K562 (cell line): ENCODE data around the gene PACSIN2. TPM values are rescaled to one million over a fixed set of nuclear protein-coding genes. Genes with fewer than 3 reads are reported as not detected.
A peak's percentile ranks its signal among the peaks of the same experiment; 100 is the strongest.

ENCODE experiments used
- ARHGAP35 ChIP-seq: fragments of 450-650 bp; IDR thresholded peaks from 2 replicates; pipeline ENCODE4 v1.6.1; 2018; ENCODE audit not compliant: partially characterized antibody
- BCL6 ChIP-seq: fragments of 250-450 bp; sonication (Bioruptor Pico); IDR thresholded peaks from 2 replicates; pipeline ENCODE4 v1.4.0; 2020
- BCOR ChIP-seq: fragments of 450-650 bp; IDR thresholded peaks from 2 replicates; pipeline ENCODE4 v1.6.1; 2016
- E2F3 ChIP-seq: fragments of 250-450 bp; sonication (Bioruptor Pico); IDR thresholded peaks from 2 replicates; pipeline ENCODE4 v1.4.0; 2020; ENCODE audit warnings: mild to moderate bottlenecking
- EP300 ChIP-seq: IDR thresholded peaks from 2 replicates; pipeline ENCODE4 v1.6.1; 2012; ENCODE audit warnings: low read length, improper control_type of control experiment
- FOS ChIP-seq: IDR thresholded peaks from 3 replicates; pipeline ENCODE4 v1.6.1; 2011; ENCODE audit not compliant: insufficient read length; ENCODE audit errors: extremely low read depth
- IRF2 ChIP-seq: sonication (generic); formaldehyde crosslinking; IDR thresholded peaks from 2 replicates; pipeline ENCODE4 v1.8.1; 2022; ENCODE audit warnings: mild to moderate bottlenecking, missing genetic modification reagents
- OTX1 ChIP-seq: fragments of 450-650 bp; formaldehyde crosslinking; IDR thresholded peaks from 2 replicates; pipeline ENCODE4 v1.4.0; 2022; ENCODE audit warnings: mild to moderate bottlenecking
- PTRF ChIP-seq: fragments of 450-650 bp; IDR thresholded peaks from 2 replicates; pipeline ENCODE4 v1.6.1; 2016; ENCODE audit warnings: mild to moderate bottlenecking, missing genetic modification characterization, missing compliant biosample characterization
- SREBF2 ChIP-seq: sonication (generic); formaldehyde crosslinking; IDR thresholded peaks from 2 replicates; pipeline ENCODE4 v1.4.0; 2020; ENCODE audit warnings: mild to moderate bottlenecking, missing genetic modification reagents
- TCF7L2 ChIP-seq: fragments of 150-350 bp; IDR thresholded peaks from 2 replicates; pipeline ENCODE4 v1.6.1; 2016; ENCODE audit warnings: low read depth, mild to moderate bottlenecking, low read length, moderate library complexity
- ZBTB1 ChIP-seq: sonication (generic); formaldehyde crosslinking; IDR thresholded peaks from 2 replicates; pipeline ENCODE4 v1.8.1; 2023; ENCODE audit warnings: missing genetic modification reagents, low read depth, mild to moderate bottlenecking, borderline replicate concordance
- ZFX ChIP-seq: sonication (generic); formaldehyde crosslinking; IDR thresholded peaks from 2 replicates; pipeline ENCODE4 v1.8.0; 2022; ENCODE audit warnings: mild to moderate bottlenecking, missing genetic modification reagents, moderate library complexity
- ZNF146 ChIP-seq: IDR thresholded peaks from one replicate; pipeline ENCODE4 v1.6.1; 2018; ENCODE audit warnings: missing compliant biosample characterization; ENCODE audit not compliant: unreplicated experiment
- ZNF175 ChIP-seq: fragments of 200-800 bp; sonication (Bioruptor generic); IDR thresholded peaks from 2 replicates; pipeline ENCODE4 v1.6.1; 2016; ENCODE audit warnings: low read depth, mild to moderate bottlenecking, missing genetic modification characterization, missing compliant biosample characterization
- ZNF431 ChIP-seq: sonication (generic); formaldehyde crosslinking; IDR thresholded peaks from 2 replicates; pipeline ENCODE4 v1.8.0; 2022; ENCODE audit warnings: mild to moderate bottlenecking, missing genetic modification reagents
- ZNF778 ChIP-seq: fragments of 450-650 bp; formaldehyde crosslinking; IDR thresholded peaks from 2 replicates; pipeline ENCODE4 v1.4.0; 2020; ENCODE audit warnings: mild to moderate bottlenecking, moderate library complexity
- ZNF780A ChIP-seq: fragments of 250-450 bp; sonication (Bioruptor Pico); IDR thresholded peaks from 2 replicates; pipeline ENCODE4 v1.5.0; 2021; ENCODE audit warnings: mild to moderate bottlenecking
- polyA plus RNA-seq, 8 experiments: library from polyadenylated mRNA; depleted of rRNA in 4 of 8; stranded (reverse) in 5 of 8; unstranded in 3 of 8; fragments of >200 nt; fragmentation: Nextera tagmentation in 2 of 8; fragmentation: Illumina TruSeq in 1 of 8; extraction: Ambion mirVana in 2 of 8; extraction: Trizol in 1 of 8; gene quantifications; 2 replicates each; pipeline versions ENCODE4 v1.2.1 to v1.2.3, GENCODE V29; 2011 to 2014; ENCODE audit warnings: inconsistent platforms in 1 of 8, missing spikeins in 1 of 8
- total RNA-seq, 7 experiments: library from RNA; depleted of rRNA in 6 of 7; stranded (reverse); fragments of >200 nt in 6 of 7; fragmentation: Illumina TruSeq in 2 of 7; extraction: Trizol in 2 of 7; gene quantifications; 2 replicates each; pipeline versions ENCODE4 v1.2.1 to v1.2.3, GENCODE V29; 2011 to 2021; ENCODE audit warnings: low replicate concordance in 1 of 7
- TF ChIP-seq, protein P1 (sequence below): fragments of 250-450 bp; sonication (Bioruptor Pico); IDR thresholded peaks from 2 replicates; pipeline ENCODE4 v1.9.0; 2021; ENCODE audit warnings: mild to moderate bottlenecking
- TF ChIP-seq, protein P2 (sequence below): fragments of 250-450 bp; sonication (Bioruptor Pico); IDR thresholded peaks from 2 replicates; pipeline ENCODE4 v1.5.1; 2021; ENCODE audit warnings: mild to moderate bottlenecking
- TF ChIP-seq, protein P3 (sequence below): fragments of 450-650 bp; IDR thresholded peaks from 2 replicates; pipeline ENCODE4 v1.6.1; 2017; ENCODE audit warnings: mild to moderate bottlenecking, moderate library complexity
- TF ChIP-seq, protein P4 (sequence below): fragments of 450-650 bp; IDR thresholded peaks from 2 replicates; pipeline ENCODE4 v1.6.1; 2018; ENCODE audit not compliant: partially characterized antibody

PACSIN2 gene
- total and polyA plus RNA-seq, 9 of the 15 experiments (the other 6 are each of a cell fraction or from before 2014, with no cell fraction given), result 0.45 to 45.1 (median 23.9) TPM

DNA sequence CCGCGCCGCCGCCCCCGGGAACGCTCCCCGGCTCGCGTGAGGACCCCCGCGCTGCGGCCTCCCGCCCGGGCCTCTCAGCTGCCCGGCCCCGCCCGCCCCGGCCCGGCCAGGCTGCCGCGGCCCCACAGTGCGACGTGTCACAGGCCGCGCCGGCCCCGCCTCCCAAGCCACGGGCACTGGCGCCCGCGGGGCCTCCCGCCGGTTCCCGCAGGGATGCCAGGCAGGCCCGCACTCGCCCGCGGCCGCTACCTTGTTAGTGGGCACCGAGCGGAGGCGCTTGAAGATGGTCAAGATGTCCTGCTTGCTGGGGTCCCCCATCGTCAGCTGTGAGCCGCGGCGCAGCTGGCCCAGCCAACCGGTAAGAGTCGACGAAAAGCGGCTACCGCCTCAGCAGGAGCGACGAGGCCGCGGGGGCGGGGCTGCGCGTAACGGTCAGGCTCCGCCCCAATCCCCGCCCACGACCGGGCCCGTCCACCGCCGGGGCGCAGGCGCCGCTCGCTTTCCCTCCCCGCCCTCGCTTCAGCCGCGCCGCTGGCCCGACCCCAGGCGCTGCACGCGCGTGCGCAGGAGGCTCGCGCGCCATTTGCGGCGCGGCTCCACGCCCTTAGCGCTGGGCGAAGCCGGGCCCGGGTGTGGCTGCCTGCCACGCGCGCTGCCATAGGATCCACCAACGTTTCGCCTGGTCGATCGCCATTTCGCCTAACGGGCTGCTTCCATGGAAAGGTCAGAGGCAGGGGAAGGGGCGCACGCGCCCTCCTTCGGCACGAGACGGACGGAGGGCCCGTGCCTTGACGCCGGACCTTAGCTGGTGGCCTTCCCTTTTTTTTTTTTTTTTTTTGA is 157.9 kb downstream of the PACSIN2 start, which contains the start of gene ARFGAP3 (continued):
- TF ChIP-seq PTRF (tag), result no peak
- TF ChIP-seq ZFX, result peak; percentile 84
- no peak for TF ChIP-seq ZNF778 (CRISPR knock-in tag)
- TF ChIP-seq, protein P1, sequence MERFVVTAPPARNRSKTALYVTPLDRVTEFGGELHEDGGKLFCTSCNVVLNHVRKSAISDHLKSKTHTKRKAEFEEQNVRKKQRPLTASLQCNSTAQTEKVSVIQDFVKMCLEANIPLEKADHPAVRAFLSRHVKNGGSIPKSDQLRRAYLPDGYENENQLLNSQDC (CRISPR knock-in tag), result no peak
- no peak for TF ChIP-seq EP300
- TF ChIP-seq, protein P2, sequence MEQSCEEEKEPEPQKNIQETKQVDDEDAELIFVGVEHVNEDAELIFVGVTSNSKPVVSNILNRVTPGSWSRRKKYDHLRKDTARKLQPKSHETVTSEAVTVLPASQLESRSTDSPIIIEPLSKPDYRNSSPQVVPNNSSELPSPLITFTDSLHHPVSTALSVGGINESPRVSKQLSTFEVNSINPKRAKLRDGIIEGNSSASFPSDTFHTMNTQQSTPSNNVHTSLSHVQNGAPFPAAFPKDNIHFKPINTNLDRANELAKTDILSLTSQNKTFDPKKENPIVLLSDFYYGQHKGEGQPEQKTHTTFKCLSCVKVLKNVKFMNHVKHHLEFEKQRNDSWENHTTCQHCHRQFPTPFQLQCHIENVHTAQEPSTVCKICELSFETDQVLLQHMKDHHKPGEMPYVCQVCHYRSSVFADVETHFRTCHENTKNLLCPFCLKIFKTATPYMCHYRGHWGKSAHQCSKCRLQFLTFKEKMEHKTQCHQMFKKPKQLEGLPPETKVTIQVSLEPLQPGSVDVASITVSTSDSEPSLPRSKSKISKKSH (CRISPR knock-in tag), result no peak
- TF ChIP-seq ZNF175 (CRISPR knock-in tag), result peak; percentile 66; the same call in 1 of the 2 replicates
- TF ChIP-seq ZNF146 (CRISPR knock-in tag), result no peak
- no peak for TF ChIP-seq ARHGAP35
- no peak for TF ChIP-seq BCOR
- TF ChIP-seq, protein P3, sequence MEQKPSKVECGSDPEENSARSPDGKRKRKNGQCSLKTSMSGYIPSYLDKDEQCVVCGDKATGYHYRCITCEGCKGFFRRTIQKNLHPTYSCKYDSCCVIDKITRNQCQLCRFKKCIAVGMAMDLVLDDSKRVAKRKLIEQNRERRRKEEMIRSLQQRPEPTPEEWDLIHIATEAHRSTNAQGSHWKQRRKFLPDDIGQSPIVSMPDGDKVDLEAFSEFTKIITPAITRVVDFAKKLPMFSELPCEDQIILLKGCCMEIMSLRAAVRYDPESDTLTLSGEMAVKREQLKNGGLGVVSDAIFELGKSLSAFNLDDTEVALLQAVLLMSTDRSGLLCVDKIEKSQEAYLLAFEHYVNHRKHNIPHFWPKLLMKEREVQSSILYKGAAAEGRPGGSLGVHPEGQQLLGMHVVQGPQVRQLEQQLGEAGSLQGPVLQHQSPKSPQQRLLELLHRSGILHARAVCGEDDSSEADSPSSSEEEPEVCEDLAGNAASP, result no peak
- peak; percentile 43; the same call in 1 of the 2 replicates for TF ChIP-seq ZBTB1 (CRISPR knock-in tag)
- no peak for TF ChIP-seq TCF7L2
- TF ChIP-seq ZNF431 (CRISPR knock-in tag), result peak; percentile 60; the same call in 1 of the 2 replicates
- TF ChIP-seq OTX1 (CRISPR knock-in tag), result no peak
- TF ChIP-seq SREBF2 (CRISPR knock-in tag), result no peak
- TF ChIP-seq, protein P4, sequence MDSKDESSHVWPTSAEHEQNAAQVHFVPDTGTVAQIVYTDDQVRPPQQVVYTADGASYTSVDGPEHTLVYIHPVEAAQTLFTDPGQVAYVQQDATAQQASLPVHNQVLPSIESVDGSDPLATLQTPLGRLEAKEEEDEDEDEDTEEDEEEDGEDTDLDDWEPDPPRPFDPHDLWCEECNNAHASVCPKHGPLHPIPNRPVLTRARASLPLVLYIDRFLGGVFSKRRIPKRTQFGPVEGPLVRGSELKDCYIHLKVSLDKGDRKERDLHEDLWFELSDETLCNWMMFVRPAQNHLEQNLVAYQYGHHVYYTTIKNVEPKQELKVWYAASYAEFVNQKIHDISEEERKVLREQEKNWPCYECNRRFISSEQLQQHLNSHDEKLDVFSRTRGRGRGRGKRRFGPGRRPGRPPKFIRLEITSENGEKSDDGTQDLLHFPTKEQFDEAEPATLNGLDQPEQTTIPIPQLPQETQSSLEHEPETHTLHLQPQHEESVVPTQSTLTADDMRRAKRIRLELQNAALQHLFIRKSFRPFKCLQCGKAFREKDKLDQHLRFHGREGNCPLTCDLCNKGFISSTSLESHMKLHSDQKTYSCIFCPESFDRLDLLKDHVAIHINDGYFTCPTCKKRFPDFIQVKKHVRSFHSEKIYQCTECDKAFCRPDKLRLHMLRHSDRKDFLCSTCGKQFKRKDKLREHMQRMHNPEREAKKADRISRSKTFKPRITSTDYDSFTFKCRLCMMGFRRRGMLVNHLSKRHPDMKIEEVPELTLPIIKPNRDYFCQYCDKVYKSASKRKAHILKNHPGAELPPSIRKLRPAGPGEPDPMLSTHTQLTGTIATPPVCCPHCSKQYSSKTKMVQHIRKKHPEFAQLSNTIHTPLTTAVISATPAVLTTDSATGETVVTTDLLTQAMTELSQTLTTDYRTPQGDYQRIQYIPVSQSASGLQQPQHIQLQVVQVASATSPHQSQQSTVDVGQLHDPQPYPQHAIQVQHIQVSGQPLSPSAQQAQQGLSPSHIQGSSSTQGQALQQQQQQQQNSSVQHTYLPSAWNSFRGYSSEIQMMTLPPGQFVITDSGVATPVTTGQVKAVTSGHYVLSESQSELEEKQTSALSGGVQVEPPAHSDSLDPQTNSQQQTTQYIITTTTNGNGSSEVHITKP, result no peak
- no peak for TF ChIP-seq BCL6 (CRISPR knock-in tag)
- TF ChIP-seq ZNF780A (CRISPR knock-in tag), result no peak
- no peak for TF ChIP-seq IRF2 (CRISPR knock-in tag)
- peak; percentile 76; the same call in 1 of the 2 replicates for TF ChIP-seq E2F3 (CRISPR knock-in tag)
- no peak for TF ChIP-seq FOS
